GM18858 (cell line): ENCODE data around the gene CITED1.

ENCODE experiments used
- ATAC-seq: cut with Tn5 transposase; IDR thresholded peaks from one replicate; pipeline ENCODE4 v1.9.1; 2021; ENCODE audit not compliant: unreplicated experiment

The CITED1 gene

GRCh38 chrX:72308566-72309296 lies 3.0 kb upstream of the CITED1 start:
- no peak for ATAC-seq

- no peak for ATAC-seq
These were observed 2.5 kb upstream of the CITED1 start for GRCh38 chrX:72308209-72308565.

GRCh38 chrX:72307646-72308051 lies 1.9 kb upstream of the CITED1 start:
- ATAC-seq: no peak

GRCh38 chrX:72306851-72307645 lies 1.3 kb upstream of the CITED1 start:
- peak; percentile 57 for ATAC-seq

- peak; percentile 5 for ATAC-seq
These were observed 529 bp upstream of the CITED1 start for GRCh38 chrX:72306085-72306801.

- ATAC-seq: no peak
These were observed 837 bp downstream of the CITED1 start for GRCh38 chrX:72304877-72305276.

GRCh38 chrX:72301781-72302180 lies 3.9 kb downstream of the CITED1 start:
- ATAC-seq: no peak

GRCh38 chrX:72299891-72300630 lies 5.7 kb downstream of the CITED1 start:
- ATAC-seq: no peak

- no peak for ATAC-seq
These were observed 7.6 kb downstream of the CITED1 start for GRCh38 chrX:72297953-72298730.

- ATAC-seq: no peak
These were observed 8.7 kb downstream of the CITED1 start for GRCh38 chrX:72296991-72297390.

GRCh38 chrX:72295745-72296144 lies 10.0 kb downstream of the CITED1 start:
- no peak for ATAC-seq

- ATAC-seq: no peak
These were observed 11.2 kb downstream of the CITED1 start for GRCh38 chrX:72294497-72294896.

- no peak for ATAC-seq
These were observed 23.4 kb downstream of the CITED1 start for GRCh38 chrX:72282302-72282701.

GRCh38 chrX:72280321-72280845 lies 25.3 kb downstream of the CITED1 start:
- no peak for ATAC-seq

- ATAC-seq: peak; percentile 11
These were observed 29.2 kb downstream of the CITED1 start for GRCh38 chrX:72276478-72276953.

- no peak for ATAC-seq
These were observed 31.2 kb downstream of the CITED1 start for GRCh38 chrX:72274526-72274925.

- ATAC-seq: no peak
These were observed 32.0 kb downstream of the CITED1 start for GRCh38 chrX:72273718-72274117.

- ATAC-seq: no peak
These were observed 32.8 kb downstream of the CITED1 start for GRCh38 chrX:72272868-72273267.

- ATAC-seq: no peak
These were observed 33.9 kb downstream of the CITED1 start for GRCh38 chrX:72271812-72272211.
